NB4 (cell line): ENCODE measurements around the gene CDH2.

Experiments
- MAX ChIP-seq: IDR thresholded peaks from 2 replicates; pipeline ENCODE4 v1.6.1; 2011; ENCODE audit warnings: low read depth, low read length
- POLR2A ChIP-seq: IDR thresholded peaks from 2 replicates; pipeline ENCODE4 v1.6.1; 2011; ENCODE audit warnings: mild to moderate bottlenecking; ENCODE audit not compliant: insufficient read length; ENCODE audit errors: extremely low read depth
- TF ChIP-seq, protein P1 (sequence below): IDR thresholded peaks from one replicate; pipeline ENCODE4 v1.5.1; 2012; ENCODE audit warnings: low read depth, low read length

GRCh38 chr18:28152354-28152753 is 24.6 kb downstream of the CDH2 start:
- TF ChIP-seq, protein P1, sequence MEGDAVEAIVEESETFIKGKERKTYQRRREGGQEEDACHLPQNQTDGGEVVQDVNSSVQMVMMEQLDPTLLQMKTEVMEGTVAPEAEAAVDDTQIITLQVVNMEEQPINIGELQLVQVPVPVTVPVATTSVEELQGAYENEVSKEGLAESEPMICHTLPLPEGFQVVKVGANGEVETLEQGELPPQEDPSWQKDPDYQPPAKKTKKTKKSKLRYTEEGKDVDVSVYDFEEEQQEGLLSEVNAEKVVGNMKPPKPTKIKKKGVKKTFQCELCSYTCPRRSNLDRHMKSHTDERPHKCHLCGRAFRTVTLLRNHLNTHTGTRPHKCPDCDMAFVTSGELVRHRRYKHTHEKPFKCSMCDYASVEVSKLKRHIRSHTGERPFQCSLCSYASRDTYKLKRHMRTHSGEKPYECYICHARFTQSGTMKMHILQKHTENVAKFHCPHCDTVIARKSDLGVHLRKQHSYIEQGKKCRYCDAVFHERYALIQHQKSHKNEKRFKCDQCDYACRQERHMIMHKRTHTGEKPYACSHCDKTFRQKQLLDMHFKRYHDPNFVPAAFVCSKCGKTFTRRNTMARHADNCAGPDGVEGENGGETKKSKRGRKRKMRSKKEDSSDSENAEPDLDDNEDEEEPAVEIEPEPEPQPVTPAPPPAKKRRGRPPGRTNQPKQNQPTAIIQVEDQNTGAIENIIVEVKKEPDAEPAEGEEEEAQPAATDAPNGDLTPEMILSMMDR, result no peak
- no peak for TF ChIP-seq POLR2A
- no peak for TF ChIP-seq MAX
